ENCODE data around the gene MYADM.

Gene MYADM

GRCh38 chr19:53885036-53885435, 17.4 kb downstream of the MYADM start:
- TF ChIP-seq TAF1 (IDR thresholded peaks at IDR 0.05; ENCODE audit: borderline replicate concordance, insufficient read depth, low read length) = no peak
- TF ChIP-seq FOXP2 (optimal IDR thresholded peaks at IDR 0.05; ENCODE audit: borderline replicate concordance, extremely low read depth, extremely low read length, insufficient read depth) = no peak
- no peak for TF ChIP-seq REST (IDR thresholded peaks at IDR 0.05; ENCODE audit: insufficient read depth in 1 of 2, low read depth in 2 of 2, low read length in 2 of 2)
- TF ChIP-seq SIN3A (IDR thresholded peaks at IDR 0.05; ENCODE audit: borderline replicate concordance, insufficient read depth, low read length) = no peak
- TF ChIP-seq POLR2AphosphoS5 (IDR thresholded peaks at IDR 0.05; ENCODE audit: low read depth, low read length) = no peak

GRCh38 chr19:53892301-53892980, 24.8 kb downstream of the MYADM start:
- TF ChIP-seq SIN3A (IDR thresholded peaks at IDR 0.05; ENCODE audit: borderline replicate concordance, insufficient read depth, low read length) = no peak
- no peak for TF ChIP-seq FOXP2 (optimal IDR thresholded peaks at IDR 0.05; ENCODE audit: borderline replicate concordance, extremely low read depth, extremely low read length, insufficient read depth)
- TF ChIP-seq TAF1 (IDR thresholded peaks at IDR 0.05; ENCODE audit: borderline replicate concordance, insufficient read depth, low read length) = no peak

GRCh38 chr19:53892981-53893325, 25.3 kb downstream of the MYADM start:
- TF ChIP-seq TAF1 (IDR thresholded peaks at IDR 0.05; ENCODE audit: borderline replicate concordance, insufficient read depth, low read length) = no peak
- TF ChIP-seq FOXP2 (optimal IDR thresholded peaks at IDR 0.05; ENCODE audit: borderline replicate concordance, extremely low read depth, extremely low read length, insufficient read depth) = no peak
- no peak for TF ChIP-seq POLR2AphosphoS5 (IDR thresholded peaks at IDR 0.05; ENCODE audit: low read depth, low read length)
- TF ChIP-seq SIN3A (IDR thresholded peaks at IDR 0.05; ENCODE audit: borderline replicate concordance, insufficient read depth, low read length) = no peak
- TF ChIP-seq REST (IDR thresholded peaks at IDR 0.05; ENCODE audit: insufficient read depth in 1 of 2, low read depth in 2 of 2, low read length in 2 of 2) = no peak

- TF ChIP-seq FOXP2 (optimal IDR thresholded peaks at IDR 0.05; ENCODE audit: borderline replicate concordance, extremely low read depth, extremely low read length, insufficient read depth) = no peak
- no peak for TF ChIP-seq TAF1 (IDR thresholded peaks at IDR 0.05; ENCODE audit: borderline replicate concordance, insufficient read depth, low read length)
- TF ChIP-seq SIN3A (IDR thresholded peaks at IDR 0.05; ENCODE audit: borderline replicate concordance, insufficient read depth, low read length) = no peak
Measured at GRCh38 chr19:53894707-53895106, 27.0 kb downstream of the MYADM start.

GRCh38 chr19:53896682-53897081, 29.0 kb downstream of the MYADM start:
- TF ChIP-seq REST (IDR thresholded peaks at IDR 0.05; ENCODE audit: insufficient read depth in 1 of 2, low read depth in 2 of 2, low read length in 2 of 2) = peak in 1 of 2 experiments; percentile 86; a peak in 2 of 4 replicates
- no peak for TF ChIP-seq SIN3A (IDR thresholded peaks at IDR 0.05; ENCODE audit: borderline replicate concordance, insufficient read depth, low read length)
- no peak for TF ChIP-seq FOXP2 (optimal IDR thresholded peaks at IDR 0.05; ENCODE audit: borderline replicate concordance, extremely low read depth, extremely low read length, insufficient read depth)
- no peak for TF ChIP-seq POLR2AphosphoS5 (IDR thresholded peaks at IDR 0.05; ENCODE audit: low read depth, low read length)
- no peak for TF ChIP-seq TAF1 (IDR thresholded peaks at IDR 0.05; ENCODE audit: borderline replicate concordance, insufficient read depth, low read length)

- TF ChIP-seq TAF1 (IDR thresholded peaks at IDR 0.05; ENCODE audit: borderline replicate concordance, insufficient read depth, low read length) (no peak), REST (IDR thresholded peaks at IDR 0.05; ENCODE audit: insufficient read depth in 1 of 2, low read depth in 2 of 2, low read length in 2 of 2) (no peak), SIN3A (IDR thresholded peaks at IDR 0.05; ENCODE audit: borderline replicate concordance, insufficient read depth, low read length) (no peak), POLR2AphosphoS5 (IDR thresholded peaks at IDR 0.05; ENCODE audit: low read depth, low read length) (no peak), FOXP2 (optimal IDR thresholded peaks at IDR 0.05; ENCODE audit: borderline replicate concordance, extremely low read depth, extremely low read length, insufficient read depth) (no peak)
Measured at GRCh38 chr19:53897459-53897858, 29.8 kb downstream of the MYADM start.
